Skeletal muscle tissue (tissue), 4 donors: ENCODE measurements around the gene TNFRSF19. TPM values are rescaled to one million over a fixed set of nuclear protein-coding genes. Genes with fewer than 3 reads are reported as not detected.
"Not testable (repeated sequence)": the region's sequence is repeated elsewhere in the genome, so short reads cannot be mapped to it uniquely, and the experiment has no call there.

Source experiments
- H3K27ac ChIP-seq: one replicate; pipeline ENCODE4 v1.7.0; 2013; ENCODE audit warnings: mild to moderate bottlenecking, low read depth, low read length, inconsistent platforms
- H3K27me3 ChIP-seq, 3 donors: one replicate each; pipeline ENCODE4 v1.7.0; 2013; ENCODE audit warnings: low read length in 3 of 3; ENCODE audit not compliant: control insufficient read depth in 3 of 3, insufficient read depth in 3 of 3
- H3K36me3 ChIP-seq, 3 donors: one replicate each; pipeline ENCODE4 v1.7.0; 2013; ENCODE audit warnings: low read length in 3 of 3; ENCODE audit not compliant: control insufficient read depth in 3 of 3, insufficient read depth in 3 of 3
- H3K4me1 ChIP-seq, 3 donors: one replicate each; pipeline ENCODE4 v1.7.0; 2013; ENCODE audit warnings: low read length in 3 of 3, mild to moderate bottlenecking in 3 of 3; ENCODE audit not compliant: control insufficient read depth in 3 of 3, insufficient read depth in 3 of 3
- H3K4me3 ChIP-seq, 3 donors: one replicate each; pipeline ENCODE4 v1.7.0; 2013; ENCODE audit warnings: low read length in 3 of 3
- H3K9ac ChIP-seq, 3 donors: one replicate each; pipeline ENCODE4 v1.7.0; 2013; ENCODE audit warnings: low read length in 3 of 3, mild to moderate bottlenecking in 3 of 3, moderate library complexity in 2 of 3, low read depth in 1 of 3
- H3K9me3 ChIP-seq, 3 donors: one replicate each; pipeline ENCODE4 v1.7.0; 2013; ENCODE audit warnings: low read length in 3 of 3; ENCODE audit not compliant: control insufficient read depth in 3 of 3
- total RNA-seq: library from RNA; depleted of rRNA; stranded (reverse); fragments of >200 nt; gene quantifications from one replicate; pipeline ENCODE4 v1.2.3, GENCODE V29; 2014
- donor health status: Osteomylitis.

Gene TNFRSF19
- total RNA-seq, 1 donor from 2014 or later = 13.0 TPM

DNA sequence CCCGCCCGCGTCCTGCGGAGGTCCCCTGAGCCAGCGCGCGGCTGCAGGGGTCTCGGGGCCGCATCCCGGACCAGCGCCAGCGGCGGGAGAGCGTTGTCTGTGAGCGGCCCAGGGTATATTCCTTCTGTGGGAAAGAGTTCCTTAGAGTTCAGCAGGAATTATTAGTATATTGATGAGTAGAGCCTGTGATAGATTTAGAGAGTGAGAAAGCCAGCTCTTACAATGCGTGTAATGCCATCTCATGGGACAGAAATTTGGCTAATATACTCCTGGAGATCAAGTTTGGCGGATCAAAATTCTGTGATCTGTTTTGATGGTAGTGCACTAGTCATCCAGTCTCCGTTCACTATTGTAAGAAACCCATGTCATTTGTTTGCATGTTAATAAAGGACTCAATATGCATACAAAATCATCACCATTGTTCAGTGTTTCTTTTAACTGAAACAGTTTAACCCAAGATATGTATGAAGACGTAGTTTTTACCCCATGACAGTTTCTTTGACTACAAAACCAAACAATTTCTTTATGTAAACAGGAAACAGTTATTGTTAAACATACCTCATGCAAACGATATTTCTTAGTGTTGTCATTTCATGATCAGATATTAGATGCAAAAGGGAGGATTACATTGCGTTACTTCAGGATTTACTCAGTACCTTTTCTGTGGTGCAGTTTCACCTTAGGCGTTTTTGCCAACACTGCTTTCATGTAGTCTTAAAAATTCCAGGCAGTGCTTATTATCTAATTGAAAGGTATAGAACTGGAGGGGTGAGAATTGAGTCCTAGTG lies 9.9 kb downstream of the TNFRSF19 start:
- no peaks in the 10 kb centered on the region for H3K36me3 ChIP-seq
- H3K27me3 ChIP-seq = no peaks in the 10 kb centered on the region
- no peaks in the 10 kb centered on the region for H3K9me3 ChIP-seq
- no peak overlapping the region for H3K27ac ChIP-seq
- peak overlapping the region; percentile 90 to 96 (median 92) for H3K4me3 ChIP-seq
- peak overlapping the region in 2 of 3 donors; percentile 57 to 79 for H3K9ac ChIP-seq
- H3K4me1 ChIP-seq = peaks cover 6 to 8% (median 7%) of the 10 kb centered on the region in 3 donors

DNA sequence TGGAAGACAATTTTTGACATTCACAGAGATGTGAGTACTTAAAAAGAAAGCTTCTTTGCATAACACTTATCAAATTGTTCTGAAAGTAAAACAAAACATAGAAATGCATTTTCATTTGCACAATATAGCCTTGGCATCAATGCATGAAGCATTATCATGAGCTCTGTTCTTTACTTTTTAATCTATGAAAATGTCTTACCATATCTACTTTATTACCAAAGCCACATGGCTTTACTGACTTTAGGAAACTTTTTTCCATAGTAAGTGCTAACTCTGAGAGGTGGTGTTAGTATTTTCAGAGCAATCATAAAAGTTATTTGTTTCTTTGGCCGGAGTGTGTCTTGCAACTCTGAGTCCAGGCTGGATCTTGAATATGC lies 10.5 kb downstream of the TNFRSF19 start:
- Histone ChIP-seq H3K4me3 (no peak overlapping the region), H3K27me3 (no peaks in the 10 kb centered on the region), H3K27ac (no peak overlapping the region), H3K4me1 (peaks cover 6 to 8% (median 7%) of the 10 kb centered on the region in 3 donors), H3K9ac (no peak overlapping the region), H3K9me3 (no peaks in the 10 kb centered on the region), H3K36me3 (no peaks in the 10 kb centered on the region)

DNA sequence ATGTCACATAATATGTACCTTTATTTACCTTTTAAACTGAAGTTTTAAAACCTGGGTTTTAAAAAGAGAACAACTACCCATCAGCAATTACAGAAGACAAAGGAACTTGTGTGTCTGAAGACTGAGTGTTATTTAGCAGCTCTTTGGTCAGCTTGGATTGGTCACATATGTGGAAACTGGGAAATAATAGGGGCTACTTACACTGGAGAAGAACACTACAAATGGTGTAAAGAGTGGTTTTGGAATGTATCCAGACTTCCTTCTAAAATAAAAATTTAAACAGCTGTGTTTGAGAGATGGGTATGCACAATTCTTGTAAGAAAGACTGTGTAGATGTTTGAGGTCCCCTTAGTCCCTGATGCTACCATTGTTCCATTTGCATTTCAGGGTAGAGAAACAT lies 13.3 kb downstream of the TNFRSF19 start:
- no peaks in the 10 kb centered on the region for H3K9me3 ChIP-seq
- H3K36me3 ChIP-seq = no peaks in the 10 kb centered on the region
- H3K4me3 ChIP-seq = no peak overlapping the region
- no peak overlapping the region for H3K9ac ChIP-seq
- no peak overlapping the region for H3K27ac ChIP-seq
- peaks cover 3 to 5% (median 4%) of the 10 kb centered on the region in 3 donors for H3K4me1 ChIP-seq
- H3K27me3 ChIP-seq = peaks cover 0 to 3% (median 0%) of the 10 kb centered on the region in 3 donors

DNA sequence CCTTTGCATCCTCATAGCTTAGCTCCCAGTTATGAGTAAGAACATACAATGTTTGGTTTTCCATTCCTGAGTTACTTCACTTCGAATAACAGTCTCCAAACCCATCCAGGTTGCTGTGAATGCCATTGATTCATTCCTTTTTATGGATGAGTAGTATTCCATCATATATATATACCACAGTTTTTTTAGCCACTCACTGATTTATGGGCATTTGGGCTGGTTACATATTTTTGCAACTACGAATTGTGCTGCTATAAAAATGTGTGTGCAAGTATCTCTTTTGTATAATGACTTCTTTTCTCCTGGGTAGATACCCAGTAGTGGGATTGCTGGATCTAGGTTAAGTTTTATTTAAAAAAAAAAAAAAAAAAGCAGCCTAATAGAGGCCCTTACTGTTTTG lies 14.1 kb downstream of the TNFRSF19 start:
- Histone ChIP-seq H3K4me1 (peaks cover 0 to 4% (median 3%) of the 10 kb centered on the region in 3 donors), H3K9me3 (no peaks in the 10 kb centered on the region), H3K27ac (no peak overlapping the region), H3K36me3 (no peaks in the 10 kb centered on the region), H3K9ac (no peak overlapping the region), H3K27me3 (peaks cover 0 to 3% (median 0%) of the 10 kb centered on the region in 3 donors), H3K4me3 (no peak overlapping the region)

DNA sequence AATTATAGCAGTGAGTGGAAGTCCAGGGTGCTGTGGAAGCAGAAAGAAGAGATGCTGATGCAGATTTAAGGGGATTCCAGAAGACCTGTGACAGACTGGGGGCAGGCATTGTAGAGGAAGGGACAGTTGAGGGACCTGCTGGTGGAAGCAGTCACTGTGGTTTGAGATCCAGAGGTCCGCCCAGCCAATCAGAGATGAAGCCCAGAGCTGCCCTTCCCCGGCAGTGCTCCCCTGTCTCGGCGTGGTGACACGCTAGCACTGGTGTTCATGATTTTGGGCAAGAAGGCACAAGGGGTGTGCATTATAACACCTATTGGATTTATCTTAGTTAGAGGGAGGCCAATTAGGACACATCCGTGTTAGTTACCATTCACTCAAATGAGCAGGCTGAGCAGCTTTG lies 16.1 kb downstream of the TNFRSF19 start:
- Histone ChIP-seq H3K36me3 (no peaks in the 10 kb centered on the region), H3K4me3 (no peak overlapping the region), H3K9ac (no peak overlapping the region), H3K9me3 (no peaks in the 10 kb centered on the region), H3K27me3 (peaks cover 0 to 3% (median 0%) of the 10 kb centered on the region in 3 donors), H3K27ac (no peak overlapping the region), H3K4me1 (no peaks in the 10 kb centered on the region)

DNA sequence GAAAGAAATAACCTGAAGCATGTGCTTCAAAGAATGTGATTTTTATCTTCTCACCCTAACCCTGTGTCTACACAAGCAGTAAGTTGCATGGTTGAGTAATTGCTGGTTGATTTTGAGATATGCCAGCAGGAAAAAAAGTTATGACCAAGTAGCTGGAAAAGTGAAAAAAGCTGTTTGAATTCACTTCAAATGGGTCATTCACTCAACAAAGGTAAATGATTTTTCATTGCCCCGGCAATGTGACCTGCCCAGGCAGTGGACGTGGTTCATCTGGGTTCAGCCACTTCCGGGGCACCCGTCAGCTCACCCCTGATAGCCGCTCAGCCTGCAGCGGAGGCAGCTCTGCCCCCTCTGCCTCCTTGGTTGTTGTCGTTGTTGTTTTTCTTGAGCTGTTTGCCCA lies 18.5 kb downstream of the TNFRSF19 start:
- Histone ChIP-seq H3K27me3 (peaks cover 0 to 3% (median 0%) of the 10 kb centered on the region in 3 donors), H3K27ac (no peak overlapping the region), H3K9me3 (no peaks in the 10 kb centered on the region), H3K4me3 (no peak overlapping the region), H3K36me3 (peaks cover 0 to 2% (median 0%) of the 10 kb centered on the region in 3 donors), H3K4me1 (no peaks in the 10 kb centered on the region), H3K9ac (no peak overlapping the region)

DNA sequence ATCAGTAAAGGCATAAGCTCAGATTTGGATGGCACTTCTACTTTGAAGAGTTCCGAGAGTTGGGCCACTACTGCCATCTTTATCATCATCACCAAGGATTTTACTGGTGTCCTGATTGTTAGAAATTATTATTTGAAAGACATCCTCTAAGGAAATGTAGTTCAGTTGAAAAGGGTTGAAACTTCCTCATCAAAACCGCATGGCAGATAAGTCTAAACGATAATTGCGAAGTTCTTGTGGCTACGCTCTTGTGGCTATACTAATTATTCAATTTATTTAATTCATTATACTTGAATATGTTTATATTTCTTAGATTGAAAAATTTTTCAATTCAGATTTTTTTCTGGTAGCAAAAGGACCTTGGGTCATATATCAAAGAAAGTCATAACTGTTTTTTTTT lies 22.4 kb downstream of the TNFRSF19 start:
- H3K9ac ChIP-seq = no peak overlapping the region
- H3K4me1 ChIP-seq = no peaks in the 10 kb centered on the region
- peaks cover 0 to 2% (median 0%) of the 10 kb centered on the region in 3 donors for H3K36me3 ChIP-seq
- no peaks in the 10 kb centered on the region for H3K9me3 ChIP-seq
- H3K4me3 ChIP-seq = no peak overlapping the region
- H3K27ac ChIP-seq = no peak overlapping the region
- H3K27me3 ChIP-seq = peaks cover 0 to 3% (median 0%) of the 10 kb centered on the region in 3 donors

DNA sequence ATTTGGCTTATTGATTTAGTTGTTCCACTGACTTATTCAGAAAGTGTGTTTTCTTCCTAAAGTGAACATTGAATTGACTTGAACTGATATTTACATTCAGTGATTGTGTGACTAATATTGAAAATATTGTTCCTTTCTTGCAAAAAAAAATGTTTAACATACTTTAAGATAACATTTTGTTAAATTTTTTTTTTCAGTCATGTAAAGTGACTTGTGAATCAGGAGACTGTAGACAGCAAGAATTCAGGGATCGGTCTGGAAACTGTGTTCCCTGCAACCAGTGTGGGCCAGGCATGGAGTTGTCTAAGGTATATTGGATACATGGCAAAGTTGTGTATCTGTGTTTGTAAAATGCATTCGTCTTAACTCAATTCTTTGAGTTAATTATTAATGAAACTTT lies 22.9 kb downstream of the TNFRSF19 start:
- H3K9ac ChIP-seq = no peak overlapping the region
- H3K9me3 ChIP-seq = no peaks in the 10 kb centered on the region
- H3K27me3 ChIP-seq = no peaks in the 10 kb centered on the region
- peaks cover 0 to 2% (median 0%) of the 10 kb centered on the region in 3 donors for H3K36me3 ChIP-seq
- H3K4me1 ChIP-seq = no peaks in the 10 kb centered on the region
- H3K27ac ChIP-seq = no peak overlapping the region
- H3K4me3 ChIP-seq = no peak overlapping the region

DNA sequence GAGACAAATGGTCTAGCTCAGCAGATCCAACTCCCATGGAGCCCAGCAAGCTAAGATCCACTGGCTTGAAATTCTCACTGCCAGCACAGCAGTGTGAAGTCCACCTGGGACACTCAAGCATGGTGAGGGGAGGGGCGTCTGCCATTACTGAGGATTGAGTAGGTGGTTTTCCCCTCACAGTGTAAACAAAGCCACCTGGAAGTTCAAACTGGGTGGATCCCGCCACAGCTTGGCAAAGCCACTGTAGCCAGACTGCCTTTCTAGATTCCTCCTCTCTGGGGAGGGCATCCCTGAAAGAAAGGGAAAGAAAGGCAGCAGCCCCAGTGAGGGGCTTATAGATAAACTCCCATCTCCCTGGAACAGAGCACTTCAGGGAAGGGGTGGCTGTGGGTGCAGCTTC lies 24.1 kb downstream of the TNFRSF19 start:
- not testable (repeated sequence) for H3K27me3 ChIP-seq, H3K27ac ChIP-seq, H3K9me3 ChIP-seq, H3K36me3 ChIP-seq, H3K9ac ChIP-seq, H3K4me1 ChIP-seq, H3K4me3 ChIP-seq

DNA sequence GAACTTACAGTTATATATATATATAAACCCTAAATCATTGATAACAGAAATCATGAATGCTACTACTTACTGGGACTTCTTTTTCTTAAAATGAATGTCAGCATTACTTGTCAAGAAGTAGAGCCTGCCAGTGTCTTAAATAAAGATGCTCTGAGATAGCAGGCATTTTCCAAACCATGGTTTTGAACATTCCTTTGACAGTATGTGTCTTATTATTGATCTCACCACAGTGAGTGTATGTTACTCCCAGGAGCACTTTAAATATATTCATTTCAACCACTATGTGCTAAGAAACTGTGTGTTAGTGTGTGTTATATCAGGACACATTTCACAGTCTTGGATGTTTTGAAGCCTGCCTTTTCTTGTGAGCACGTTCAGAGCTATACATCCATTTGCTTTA lies 28.2 kb downstream of the TNFRSF19 start:
- Histone ChIP-seq H3K36me3 (no peaks in the 10 kb centered on the region), H3K9ac (no peak overlapping the region), H3K27ac (no peak overlapping the region)

More for the DNA sequence above, 28.2 kb downstream of the TNFRSF19 start:
- Histone ChIP-seq H3K4me3 (no peak overlapping the region), H3K27me3 (no peaks in the 10 kb centered on the region), H3K9me3 (no peaks in the 10 kb centered on the region), H3K4me1 (no peaks in the 10 kb centered on the region)
